GM12878 (cell line): Measurements from ENCODE around the gene MAD1L1. TPM values are rescaled to one million over a fixed set of nuclear protein-coding genes. Genes with fewer than 3 reads are reported as not detected.

Experiments
- ATAC-seq: fragments of 200-7000 bp; cut with Tn5 transposase; 3 replicates; pipeline ENCODE4 v1.9.1; 2020; ENCODE audit warnings: mild to moderate bottlenecking, moderate library complexity
- BruUV-seq: library from RNA; stranded (reverse); fragments of 400-500 nt; replicated peaks from 2 replicates; lab custom pipeline; 2021; lab: Mats Ljungman, UMichigan
- CTCF ChIA-PET: fragments of 300-600 bp; sonication (Branson Sonifier 250); formaldehyde crosslinking; extraction: SDS; loops from one replicate; lab custom pipeline; 2021; ENCODE audit warnings: inconsistent platforms; lab: Yijun Ruan, JAX
- POLR2A ChIA-PET: fragments of 350-600 bp; formaldehyde crosslinking; extraction: SDS; loops from one replicate; lab custom pipeline; 2021; ENCODE audit warnings: inconsistent platforms; lab: Charles Lee
- RAD21 ChIA-PET: fragments of 300-600 bp; sonication (Branson Sonifier 250); formaldehyde crosslinking; loops from one replicate; lab custom pipeline; 2023; ENCODE audit warnings: antibody characterized with exemption; ENCODE audit not compliant: unreplicated experiment; lab: Charles Lee
- SMC1A ChIA-PET: fragments of 300-600 bp; sonication (Branson Sonifier 250); formaldehyde crosslinking; loops from one replicate; lab custom pipeline; 2023; ENCODE audit not compliant: unreplicated experiment, uncharacterized antibody; lab: Charles Lee
- DNase-seq: peaks from one replicate; pipeline ENCODE4 v3.0.0-alpha.2; 2011; ENCODE audit warnings: low read depth, low spot score
- FAIRE-seq: peaks from 3 replicates; lab custom pipeline; 2011; peaks lifted over from hg19 to GRCh38; lab: Jason Lieb, UNC
- H2AFZ ChIP-seq: 2 replicates; pipeline ENCODE4 v1.6.0; 2011; ENCODE audit warnings: low read depth, low read length, control low read depth; ENCODE audit not compliant: control insufficient read depth
- H3K27ac ChIP-seq: 2 replicates; pipeline ENCODE4 v1.5.1; 2011; ENCODE audit warnings: control low read depth; ENCODE audit not compliant: control insufficient read depth, insufficient read depth
- H3K27me3 ChIP-seq, 2 experiments: replicated peaks in 1 of 2; 2 replicates each; pipeline versions ENCODE4 v1.6.0 to v1.6.1; 2011; ENCODE audit warnings: low read length in 1 of 2; ENCODE audit not compliant: control insufficient read depth in 2 of 2, insufficient read depth in 2 of 2
- H3K36me3 ChIP-seq, 2 experiments: 2 replicates each; pipeline ENCODE4 v1.5.1; 2011; ENCODE audit warnings: low read length in 1 of 2; ENCODE audit not compliant: control insufficient read depth in 2 of 2, insufficient read depth in 2 of 2
- H3K4me1 ChIP-seq: 2 replicates; pipeline ENCODE4 v1.6.1; 2011; ENCODE audit warnings: mild to moderate bottlenecking, low read length, moderate library complexity, mixed read lengths; ENCODE audit not compliant: control insufficient read depth, insufficient read depth
- H3K4me2 ChIP-seq: 2 replicates; pipeline ENCODE4 v1.6.0; 2011; ENCODE audit warnings: control low read depth; ENCODE audit not compliant: control insufficient read depth, insufficient read depth
- H3K4me3 ChIP-seq: fragments of 200-600 bp; sonication (generic); 2 replicates; pipeline ENCODE4 v1.5.1; 2016
- H3K79me2 ChIP-seq: 2 replicates; pipeline ENCODE4 v1.6.0; 2011; ENCODE audit warnings: low read length; ENCODE audit not compliant: control insufficient read depth, insufficient read depth
- H3K9ac ChIP-seq: 2 replicates; pipeline ENCODE4 v1.8.0; 2011; ENCODE audit warnings: low read length, control low read depth, mixed read lengths; ENCODE audit not compliant: control insufficient read depth, insufficient read depth
- H3K9me3 ChIP-seq: replicated peaks from 3 replicates; pipeline ENCODE4 v1.5.1; 2011; ENCODE audit warnings: mild to moderate bottlenecking, low read length; ENCODE audit not compliant: control insufficient read depth, insufficient read depth
- H4K20me1 ChIP-seq: 2 replicates; pipeline ENCODE4 v1.6.0; 2011; ENCODE audit not compliant: control insufficient read depth, insufficient read depth
- BMI1 ChIP-seq: fragments of 450-650 bp; IDR thresholded peaks from 2 replicates; pipeline ENCODE4 v1.6.1; 2016; ENCODE audit warnings: mild to moderate bottlenecking, moderate library complexity, borderline replicate concordance
- HCFC1 ChIP-seq: fragments of 150-350 bp; IDR thresholded peaks from 2 replicates; pipeline ENCODE4 v1.6.1; 2014; ENCODE audit warnings: low read length
- PAX8 ChIP-seq: fragments of 450-650 bp; IDR thresholded peaks from 2 replicates; pipeline ENCODE4 v1.6.1; 2017; ENCODE audit warnings: mild to moderate bottlenecking, moderate library complexity
- TARDBP ChIP-seq: IDR thresholded peaks from 2 replicates; pipeline ENCODE4 v1.6.1; 2016; ENCODE audit warnings: borderline replicate concordance
- ZSCAN29 ChIP-seq: fragments of 450-650 bp; IDR thresholded peaks from 2 replicates; pipeline ENCODE4 v1.6.1; 2017; ENCODE audit warnings: mild to moderate bottlenecking, moderate library complexity
- WGBS: methylation state at CpG from one replicate; pipeline ENCODE4 v1.1.6; 2016; ENCODE audit warnings: low lambda C conversion rate; ENCODE audit not compliant: insufficient replicate concordance, insufficient coverage; ENCODE audit errors: missing lambda C conversion rate; 5-methylcytosine and 5-hydroxymethylcytosine counted together
- in situ Hi-C: fragments of 300-500 bp; cut with MboI; formaldehyde crosslinking; loops from 9 replicates; pipeline ENCODE4 v1.14.3; 2018; ENCODE audit warnings: mixed read lengths
- intact Hi-C: fragments of 100-400 bp; cut with micrococcal nuclease; formaldehyde crosslinking; loops from one replicate; pipeline ENCODE4 v1.14.2; 2022; ENCODE audit not compliant: unreplicated experiment
- polyA plus RNA-seq, 11 experiments: library from polyadenylated mRNA; depleted of rRNA in 4 of 11; unstranded in 6 of 11; stranded (reverse) in 5 of 11; fragments of >200 nt; fragmentation: Nextera tagmentation in 4 of 11; fragmentation: Illumina TruSeq in 1 of 11; extraction: Ambion mirVana in 4 of 11; extraction: Trizol in 1 of 11; gene quantifications; 1 replicate in 1 of 11; 2 replicates in 10 of 11; pipeline versions ENCODE4 v1.2.1 to v1.2.3, GENCODE V29; 2011 to 2016; ENCODE audit warnings: inconsistent platforms in 2 of 11, missing spikeins in 2 of 11, low read depth in 1 of 11
- total RNA-seq, 4 experiments: library from RNA; depleted of rRNA in 3 of 4; stranded (reverse); fragments of >200 nt in 3 of 4; fragmentation: Illumina TruSeq in 1 of 4; extraction: Trizol in 1 of 4; gene quantifications; 2 replicates each; pipeline versions ENCODE4 v1.2.1 to v1.2.3, GENCODE V29; 2013 to 2021
- TF ChIP-seq, protein P1 (sequence below): fragments of 450-650 bp; formaldehyde crosslinking; IDR thresholded peaks from 2 replicates; pipeline ENCODE4 v1.5.0; 2022; ENCODE audit warnings: mild to moderate bottlenecking, missing genetic modification characterization

The MAD1L1 gene
- total and polyA plus RNA-seq, 10 of the 15 experiments (the other 5 are each of a cell fraction or from before 2014, with no cell fraction given), result 2.2 to 76.8 (median 38.3) TPM

GRCh38 chr7:1944619-1945210, 288.0 kb downstream of the MAD1L1 start:
- SMC1A ChIA-PET, result no interaction called here
- Histone ChIP-seq H3K27me3 (no peaks in the 10 kb centered on the region), H3K4me3 (no peak overlapping the region), H3K27ac (no peak overlapping the region), H4K20me1 (no peaks in the 10 kb centered on the region), H3K4me1 (peaks cover 19% of the 10 kb centered on the region), H3K4me2 (no peak overlapping the region), H3K9me3 (no peaks in the 10 kb centered on the region), H3K36me3 (peaks cover 0 to 1% of the 10 kb centered on the region in 2 experiments; a peak in 1 of 4 replicates), H2AFZ (no peak overlapping the region), H3K9ac (no peak overlapping the region), H3K79me2 (peaks cover 2% of the 10 kb centered on the region)
- RAD21 ChIA-PET, result no interaction called here
- ATAC-seq, result no peak
- no peak for DNase-seq
- in situ Hi-C loops (no loop called here), intact Hi-C loops (no loop called here)
- POLR2A ChIA-PET, result no interaction called here
- CTCF ChIA-PET, result no interaction called here
- no peak for FAIRE-seq
- TF ChIP-seq, protein P1, sequence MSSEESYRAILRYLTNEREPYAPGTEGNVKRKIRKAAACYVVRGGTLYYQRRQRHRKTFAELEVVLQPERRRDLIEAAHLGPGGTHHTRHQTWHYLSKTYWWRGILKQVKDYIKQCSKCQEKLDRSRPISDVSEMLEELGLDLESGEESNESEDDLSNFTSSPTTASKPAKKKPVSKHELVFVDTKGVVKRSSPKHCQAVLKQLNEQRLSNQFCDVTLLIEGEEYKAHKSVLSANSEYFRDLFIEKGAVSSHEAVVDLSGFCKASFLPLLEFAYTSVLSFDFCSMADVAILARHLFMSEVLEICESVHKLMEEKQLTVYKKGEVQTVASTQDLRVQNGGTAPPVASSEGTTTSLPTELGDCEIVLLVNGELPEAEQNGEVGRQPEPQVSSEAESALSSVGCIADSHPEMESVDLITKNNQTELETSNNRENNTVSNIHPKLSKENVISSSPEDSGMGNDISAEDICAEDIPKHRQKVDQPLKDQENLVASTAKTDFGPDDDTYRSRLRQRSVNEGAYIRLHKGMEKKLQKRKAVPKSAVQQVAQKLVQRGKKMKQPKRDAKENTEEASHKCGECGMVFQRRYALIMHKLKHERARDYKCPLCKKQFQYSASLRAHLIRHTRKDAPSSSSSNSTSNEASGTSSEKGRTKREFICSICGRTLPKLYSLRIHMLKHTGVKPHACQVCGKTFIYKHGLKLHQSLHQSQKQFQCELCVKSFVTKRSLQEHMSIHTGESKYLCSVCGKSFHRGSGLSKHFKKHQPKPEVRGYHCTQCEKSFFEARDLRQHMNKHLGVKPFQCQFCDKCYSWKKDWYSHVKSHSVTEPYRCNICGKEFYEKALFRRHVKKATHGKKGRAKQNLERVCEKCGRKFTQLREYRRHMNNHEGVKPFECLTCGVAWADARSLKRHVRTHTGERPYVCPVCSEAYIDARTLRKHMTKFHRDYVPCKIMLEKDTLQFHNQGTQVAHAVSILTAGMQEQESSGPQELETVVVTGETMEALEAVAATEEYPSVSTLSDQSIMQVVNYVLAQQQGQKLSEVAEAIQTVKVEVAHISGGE (CRISPR knock-in tag), result no peak
- TF ChIP-seq TARDBP, result no peak
- TF ChIP-seq PAX8, result no peak
- no peak for TF ChIP-seq ZSCAN29
- no peak for TF ChIP-seq HCFC1
- TF ChIP-seq BMI1, result no peak
- no TSS peak for BruUV-seq
- WGBS, result 96% methylated on average over 21 of the region's 21 CpGs
